ENCODE measurements around the gene TOGARAM2. TPM values are rescaled to one million over a fixed set of nuclear protein-coding genes. Genes with fewer than 3 reads are reported as not detected.

The TOGARAM2 gene
- total RNA-seq, 1 experiment from 2014 or later = 0.76 TPM

- Histone ChIP-seq H3K9ac (ENCODE audit: low read length) (no peak overlapping the region), H3K4me1 (ENCODE audit: control insufficient read depth in 1 of 2, insufficient read depth in 2 of 2, low read length in 2 of 2) (no peaks in the 10 kb centered on the region), H3K4me2 (ENCODE audit: low read length) (no peak overlapping the region), H3K27me3 (ENCODE audit: insufficient read depth, low read length) (no peaks in the 10 kb centered on the region), H3K79me2 (ENCODE audit: insufficient read depth, low read length) (no peaks in the 10 kb centered on the region), H4K20me1 (ENCODE audit: insufficient read depth) (no peaks in the 10 kb centered on the region), H3K9me3 (ENCODE audit: control insufficient read depth in 1 of 2, insufficient read depth in 1 of 2, low read depth in 1 of 2, low read length in 2 of 2) (no peaks in the 10 kb centered on the region), H3K4me3 (replicated peaks in 1 of 2; ENCODE audit: low read depth in 1 of 2, low read length in 2 of 2) (no peak overlapping the region), H3K9me2 (ENCODE audit: insufficient read depth) (no peaks in the 10 kb centered on the region), H3K36me3 (ENCODE audit: control insufficient read depth in 1 of 2, insufficient read depth in 2 of 2, low read length in 2 of 2) (no peaks in the 10 kb centered on the region), H3K27ac (ENCODE audit: low read depth, low read length) (no peak overlapping the region), H2AFZ (ENCODE audit: low read depth, low read length, poor library complexity, severe bottlenecking) (no peak overlapping the region)
- CTCF ChIA-PET = no interaction called here
- no peak for ATAC-seq
- no TSS peak for BruUV-seq (replicated peaks)
- RAD21 ChIA-PET (ENCODE audit: low non-redundant PET in 1 of 2, low total read pairs in 2 of 2, uncharacterized antibody in 2 of 2, unreplicated experiment in 2 of 2) = no interaction called here
- intact Hi-C loops (cut with micrococcal nuclease) = no loop called here
- POLR2A ChIA-PET = no interaction called here
- DNase-seq (ENCODE audit: low read depth, low spot score) = no peak
- no peak for TF ChIP-seq SIN3A (IDR thresholded peaks at IDR 0.05; ENCODE audit: low read depth)
- no peak for TF ChIP-seq EGR1 (IDR thresholded peaks at IDR 0.05; ENCODE audit: low read depth)
- no peak for TF ChIP-seq MAX (IDR thresholded peaks at IDR 0.05)
- no peak for TF ChIP-seq CTCF (IDR thresholded peaks at IDR 0.05 in 2 of 3, conservative IDR thresholded peaks at IDR 0.05 in 1 of 3; ENCODE audit: borderline replicate concordance in 1 of 3, insufficient read depth in 1 of 3, low read depth in 2 of 3, low read length in 2 of 3)
- TF ChIP-seq POLR2AphosphoS5 (IDR thresholded peaks at IDR 0.05; ENCODE audit: low read depth, low read length) = no peak
- TF ChIP-seq RAD21 (IDR thresholded peaks at IDR 0.05; ENCODE audit: low read depth) = no peak
- TF ChIP-seq EZH2phosphoT487 (IDR thresholded peaks at IDR 0.05; ENCODE audit: borderline replicate concordance) = no peak
- TF ChIP-seq SP1 (IDR thresholded peaks at IDR 0.05; ENCODE audit: low read depth) = no peak
- TF ChIP-seq ZBTB33 (IDR thresholded peaks at IDR 0.05; ENCODE audit: extremely low read depth, insufficient replicate concordance, low read length) = no peak
- TF ChIP-seq SRF (IDR thresholded peaks at IDR 0.05; ENCODE audit: low read depth) = no peak
- TF ChIP-seq TCF7L2 (IDR thresholded peaks at IDR 0.05; ENCODE audit: borderline replicate concordance, extremely low read depth, insufficient read depth, insufficient read length) = no peak
- no peak for TF ChIP-seq FOSL1 (IDR thresholded peaks at IDR 0.05; ENCODE audit: low read depth)
- TF ChIP-seq JUND (IDR thresholded peaks at IDR 0.05) = no peak
- no peak for TF ChIP-seq EZH2 (IDR thresholded peaks at IDR 0.05)
Observed at GRCh38 chr2:29014811-29015421, 33.8 kb downstream of the TOGARAM2 start.
